K562 (cell line): ENCODE results near the gene TRA2B. TPM values are rescaled to one million over a fixed set of nuclear protein-coding genes. Genes with fewer than 3 reads are reported as not detected.

ENCODE experiments used
- AFF1 ChIP-seq, 2 experiments: fragments of 450-650 bp; IDR thresholded peaks; 2 replicates each; pipeline ENCODE4 v1.6.1; 2018; ENCODE audit warnings: mild to moderate bottlenecking in 2 of 2, low read depth in 1 of 2; ENCODE audit not compliant: partially characterized antibody in 2 of 2
- DNMT1 ChIP-seq: fragments of 450-650 bp; IDR thresholded peaks from 2 replicates; pipeline ENCODE4 v1.6.1; 2016; ENCODE audit warnings: antibody characterized with exemption, mild to moderate bottlenecking
- ELF4 ChIP-seq: fragments of 450-650 bp; formaldehyde crosslinking; IDR thresholded peaks from 2 replicates; pipeline ENCODE4 v1.4.0; 2022; ENCODE audit warnings: missing genetic modification characterization
- LCOR ChIP-seq: sonication (generic); formaldehyde crosslinking; IDR thresholded peaks from 2 replicates; pipeline ENCODE4 v1.8.0; 2022; ENCODE audit warnings: mild to moderate bottlenecking, missing genetic modification reagents
- PBX2 ChIP-seq, 2 experiments: IDR thresholded peaks in 1 of 2; conservative IDR thresholded peaks in 1 of 2; 2 replicates each; pipeline ENCODE4 v1.6.1; 2016; ENCODE audit warnings: low read depth in 2 of 2, mild to moderate bottlenecking in 1 of 2, missing compliant biosample characterization in 1 of 2, missing genetic modification characterization in 1 of 2, moderate library complexity in 1 of 2
- PREB ChIP-seq: sonication (generic); formaldehyde crosslinking; IDR thresholded peaks from 2 replicates; pipeline ENCODE4 v1.8.1; 2023; ENCODE audit warnings: mild to moderate bottlenecking, missing genetic modification reagents
- PYGO2 ChIP-seq: fragments of 450-650 bp; IDR thresholded peaks from 2 replicates; pipeline ENCODE4 v1.6.1; 2016; ENCODE audit warnings: mild to moderate bottlenecking, missing genetic modification characterization, moderate library complexity, missing compliant biosample characterization
- RBFOX2 ChIP-seq: fragments of 200-400 bp; formaldehyde crosslinking; IDR thresholded peaks from 2 replicates; pipeline ENCODE4 v1.6.1; 2017; ENCODE audit warnings: low read depth, mild to moderate bottlenecking, low read length, moderate library complexity
- RBM17 ChIP-seq: fragments of 200-400 bp; formaldehyde crosslinking; IDR thresholded peaks from 2 replicates; pipeline ENCODE4 v1.6.1; 2017; ENCODE audit warnings: low read depth, mild to moderate bottlenecking, low read length, borderline replicate concordance
- SP2 ChIP-seq: IDR thresholded peaks from 2 replicates; pipeline ENCODE4 v1.6.1; 2011; ENCODE audit warnings: mild to moderate bottlenecking, low read depth, low read length, moderate library complexity; ENCODE audit not compliant: poor library complexity, severe bottlenecking; ENCODE audit errors: extremely low read depth
- polyA plus RNA-seq, 8 experiments: library from polyadenylated mRNA; depleted of rRNA in 4 of 8; stranded (reverse) in 5 of 8; unstranded in 3 of 8; fragments of >200 nt; fragmentation: Nextera tagmentation in 2 of 8; fragmentation: Illumina TruSeq in 1 of 8; extraction: Ambion mirVana in 2 of 8; extraction: Trizol in 1 of 8; gene quantifications; 2 replicates each; pipeline versions ENCODE4 v1.2.1 to v1.2.3, GENCODE V29; 2011 to 2014; ENCODE audit warnings: inconsistent platforms in 1 of 8, missing spikeins in 1 of 8
- total RNA-seq, 7 experiments: library from RNA; depleted of rRNA in 6 of 7; stranded (reverse); fragments of >200 nt in 6 of 7; fragmentation: Illumina TruSeq in 2 of 7; extraction: Trizol in 2 of 7; gene quantifications; 2 replicates each; pipeline versions ENCODE4 v1.2.1 to v1.2.3, GENCODE V29; 2011 to 2021; ENCODE audit warnings: low replicate concordance in 1 of 7

Gene TRA2B
- total and polyA plus RNA-seq, 9 of the 15 experiments (the other 6 are each of a cell fraction or from before 2014, with no cell fraction given): 105 to 411 (median 278) TPM

- TF ChIP-seq AFF1 (IDR thresholded peaks at IDR 0.05; ENCODE audit: low read depth in 1 of 2, partially characterized antibody in 2 of 2): peak in 1 of 2 experiments; percentile 54
- TF ChIP-seq DNMT1: 0 out of 2 replicates have a peak, but pooled peaks have one; percentile 44
- peak; percentile 96 for TF ChIP-seq LCOR (CRISPR knock-in tag)
- TF ChIP-seq RBFOX2: peak; percentile 100
- peak; percentile 22; the same call in 1 of the 2 replicates for TF ChIP-seq PBX2 (CRISPR knock-in tag; IDR thresholded peaks at IDR 0.05; ENCODE audit: low read depth)
- no peak for TF ChIP-seq PBX2 (tag; conservative IDR thresholded peaks at IDR 0.05; ENCODE audit: low read depth)
- no peak for TF ChIP-seq RBM17
- TF ChIP-seq SP2: no peak
- TF ChIP-seq PREB (CRISPR knock-in tag): no peak
- TF ChIP-seq ELF4 (CRISPR knock-in tag): no peak
- no peak for TF ChIP-seq PYGO2 (tag)
These were observed at the start of gene TRA2B (continued) for GRCh38 chr3:185937689-185938374.
